ENCODE results near the gene TRIB2.
A peak's percentile ranks its signal among the peaks of the same experiment; 100 is the strongest.
"Not testable (repeated sequence)": the region's sequence is repeated elsewhere in the genome, so short reads cannot be mapped to it uniquely, and the experiment has no call there.

TRIB2 gene

GRCh38 chr2:12716282-12717190 is at the start of gene TRIB2:
Gene TRIB2 (plus strand): TSS chr2:12716936. CDS start chr2:12718308, 1,372 bp downstream.
- peak; percentile 93 for DNase-seq (ENCODE audit: low spot score)

GRCh38 chr2:12669036-12669435 is 47.7 kb upstream of the TRIB2 start:
- no peak for DNase-seq (ENCODE audit: low spot score)

GRCh38 chr2:12672711-12673315 is 43.9 kb upstream of the TRIB2 start:
- DNase-seq (ENCODE audit: low spot score), result no peak

GRCh38 chr2:12674644-12675328 is 42.0 kb upstream of the TRIB2 start:
- no peak for DNase-seq (ENCODE audit: low spot score)

GRCh38 chr2:12675352-12675795 is 41.4 kb upstream of the TRIB2 start:
- no peak for DNase-seq (ENCODE audit: low spot score)

GRCh38 chr2:12675801-12676200 is 40.9 kb upstream of the TRIB2 start:
- no peak for DNase-seq (ENCODE audit: low spot score)

- no peak for DNase-seq (ENCODE audit: low spot score)
These were observed 40.0 kb upstream of the TRIB2 start for GRCh38 chr2:12676771-12677170.

- DNase-seq (ENCODE audit: low spot score), result no peak
These were observed 38.5 kb upstream of the TRIB2 start for GRCh38 chr2:12678186-12678585.

GRCh38 chr2:12679550-12680072 is 37.1 kb upstream of the TRIB2 start:
- no peak for DNase-seq (ENCODE audit: low spot score)

GRCh38 chr2:12680115-12680514 is 36.6 kb upstream of the TRIB2 start:
- not testable (repeated sequence) for DNase-seq (ENCODE audit: low spot score)

- DNase-seq (ENCODE audit: low spot score), result no peak
These were observed 34.7 kb upstream of the TRIB2 start for GRCh38 chr2:12682017-12682416.

GRCh38 chr2:12683457-12684100 is 33.2 kb upstream of the TRIB2 start:
- DNase-seq (ENCODE audit: low spot score), result no peak

- no peak for DNase-seq (ENCODE audit: low spot score)
These were observed 32.2 kb upstream of the TRIB2 start for GRCh38 chr2:12684471-12684936.

GRCh38 chr2:12685145-12685544 is 31.6 kb upstream of the TRIB2 start:
- no peak for DNase-seq (ENCODE audit: low spot score)

- no peak for DNase-seq (ENCODE audit: low spot score)
These were observed 30.8 kb upstream of the TRIB2 start for GRCh38 chr2:12685956-12686355.

GRCh38 chr2:12686708-12687283 is 29.9 kb upstream of the TRIB2 start:
- DNase-seq (ENCODE audit: low spot score), result no peak

GRCh38 chr2:12688091-12688490 is 28.6 kb upstream of the TRIB2 start:
- DNase-seq (ENCODE audit: low spot score), result no peak

- no peak for DNase-seq (ENCODE audit: low spot score)
These were observed 27.8 kb upstream of the TRIB2 start for GRCh38 chr2:12688893-12689292.

- no peak for DNase-seq (ENCODE audit: low spot score)
These were observed 23.2 kb upstream of the TRIB2 start for GRCh38 chr2:12693509-12693908.

- DNase-seq (ENCODE audit: low spot score), result peak; percentile 9
These were observed 21.6 kb upstream of the TRIB2 start for GRCh38 chr2:12694990-12695774.

- DNase-seq (ENCODE audit: low spot score), result no peak
These were observed 19.1 kb upstream of the TRIB2 start for GRCh38 chr2:12697617-12698016.
